HEK293 (cell line): ENCODE results near the gene ETNK2.

Source experiments
- ELK4 ChIP-seq: IDR thresholded peaks from 2 replicates; pipeline ENCODE4 v1.6.1; 2011; ENCODE audit warnings: mild to moderate bottlenecking, low read depth, low read length, borderline replicate concordance
- FEZF1 ChIP-seq: fragments of 450-650 bp; formaldehyde crosslinking; IDR thresholded peaks from 2 replicates; pipeline ENCODE4 v1.5.1; 2016; ENCODE audit warnings: missing biosample characterization, missing genetic modification characterization
- GLIS2 ChIP-seq: fragments of 450-650 bp; formaldehyde crosslinking; IDR thresholded peaks from 2 replicates; pipeline ENCODE4 v1.5.1; 2016; ENCODE audit warnings: missing biosample characterization, missing genetic modification characterization
- SCRT2 ChIP-seq: fragments of 450-650 bp; formaldehyde crosslinking; IDR thresholded peaks from 2 replicates; pipeline ENCODE4 v1.5.1; 2016; ENCODE audit warnings: missing biosample characterization, missing genetic modification characterization
- TSHZ1 ChIP-seq: fragments of 450-650 bp; formaldehyde crosslinking; IDR thresholded peaks from 2 replicates; pipeline ENCODE4 v1.5.1; 2016; ENCODE audit warnings: missing biosample characterization, missing genetic modification characterization, borderline replicate concordance
- ZBTB17 ChIP-seq: fragments of 450-650 bp; formaldehyde crosslinking; IDR thresholded peaks from 2 replicates; pipeline ENCODE4 v1.5.1; 2016; ENCODE audit warnings: missing biosample characterization, missing genetic modification characterization
- ZNF121 ChIP-seq: fragments of 450-650 bp; formaldehyde crosslinking; IDR thresholded peaks from 2 replicates; pipeline ENCODE4 v1.5.1; 2016; ENCODE audit warnings: missing biosample characterization, missing genetic modification characterization
- ZNF133 ChIP-seq: fragments of 450-650 bp; formaldehyde crosslinking; IDR thresholded peaks from 2 replicates; pipeline ENCODE4 v1.5.1; 2016; ENCODE audit warnings: missing biosample characterization, missing genetic modification characterization
- ZNF138 ChIP-seq: fragments of 450-650 bp; formaldehyde crosslinking; IDR thresholded peaks from 2 replicates; pipeline ENCODE4 v1.5.1; 2016; ENCODE audit warnings: missing biosample characterization, missing genetic modification characterization, borderline replicate concordance
- ZNF140 ChIP-seq: fragments of 450-650 bp; formaldehyde crosslinking; IDR thresholded peaks from 2 replicates; pipeline ENCODE4 v1.5.1; 2016; ENCODE audit warnings: missing biosample characterization, missing genetic modification characterization
- ZNF239 ChIP-seq: fragments of 450-650 bp; formaldehyde crosslinking; IDR thresholded peaks from 2 replicates; pipeline ENCODE4 v1.5.1; 2016; ENCODE audit warnings: missing biosample characterization, missing genetic modification characterization
- ZNF248 ChIP-seq: fragments of 450-650 bp; formaldehyde crosslinking; IDR thresholded peaks from 2 replicates; pipeline ENCODE4 v1.5.1; 2017; ENCODE audit warnings: missing biosample characterization, missing genetic modification characterization
- ZNF311 ChIP-seq: fragments of 450-650 bp; formaldehyde crosslinking; IDR thresholded peaks from 2 replicates; pipeline ENCODE4 v1.5.1; 2017; ENCODE audit warnings: missing biosample characterization, missing genetic modification characterization, borderline replicate concordance
- ZNF433 ChIP-seq: fragments of 450-650 bp; formaldehyde crosslinking; IDR thresholded peaks from 2 replicates; pipeline ENCODE4 v1.5.1; 2016; ENCODE audit warnings: missing biosample characterization, missing genetic modification characterization, low read depth
- ZNF510 ChIP-seq: fragments of 450-650 bp; formaldehyde crosslinking; IDR thresholded peaks from 2 replicates; pipeline ENCODE4 v1.5.1; 2018; ENCODE audit warnings: mild to moderate bottlenecking, missing genetic modification characterization, missing biosample characterization; ENCODE audit not compliant: insufficient replicate concordance
- ZNF544 ChIP-seq: fragments of 450-650 bp; formaldehyde crosslinking; IDR thresholded peaks from 2 replicates; pipeline ENCODE4 v1.5.0; 2017; ENCODE audit warnings: missing biosample characterization, missing genetic modification characterization
- ZNF548 ChIP-seq: fragments of 450-650 bp; formaldehyde crosslinking; IDR thresholded peaks from 2 replicates; pipeline ENCODE4 v1.5.1; 2016; ENCODE audit warnings: missing biosample characterization, missing genetic modification characterization
- ZNF555 ChIP-seq: fragments of 450-650 bp; formaldehyde crosslinking; conservative IDR thresholded peaks from 2 replicates; pipeline ENCODE4 v1.5.1; 2017; ENCODE audit warnings: missing biosample characterization, mild to moderate bottlenecking, missing genetic modification characterization, inconsistent platforms
- ZNF621 ChIP-seq: fragments of 450-650 bp; formaldehyde crosslinking; IDR thresholded peaks from 2 replicates; pipeline ENCODE4 v1.5.1; 2017; ENCODE audit warnings: missing biosample characterization, missing genetic modification characterization
- ZNF664 ChIP-seq: fragments of 450-650 bp; formaldehyde crosslinking; IDR thresholded peaks from 2 replicates; pipeline ENCODE4 v1.5.1; 2016; ENCODE audit warnings: missing biosample characterization, missing genetic modification characterization
- ZNF692 ChIP-seq: fragments of 450-650 bp; formaldehyde crosslinking; IDR thresholded peaks from 2 replicates; pipeline ENCODE4 v1.5.1; 2016; ENCODE audit warnings: missing biosample characterization, missing genetic modification characterization
- ZNF785 ChIP-seq: fragments of 450-650 bp; formaldehyde crosslinking; IDR thresholded peaks from 2 replicates; pipeline ENCODE4 v1.5.1; 2016; ENCODE audit warnings: missing biosample characterization, missing genetic modification characterization
- ZNF792 ChIP-seq: fragments of 450-650 bp; formaldehyde crosslinking; IDR thresholded peaks from 2 replicates; pipeline ENCODE4 v1.5.1; 2016; ENCODE audit warnings: missing biosample characterization, missing genetic modification characterization
- ZSCAN23 ChIP-seq: fragments of 450-650 bp; formaldehyde crosslinking; IDR thresholded peaks from 2 replicates; pipeline ENCODE4 v1.5.1; 2016; ENCODE audit warnings: missing biosample characterization, missing genetic modification characterization
- ZSCAN30 ChIP-seq: fragments of 450-650 bp; IDR thresholded peaks from 2 replicates; pipeline ENCODE4 v1.5.1; 2018; ENCODE audit warnings: missing biosample characterization, mild to moderate bottlenecking, missing genetic modification characterization, moderate library complexity
- ZSCAN5A ChIP-seq: fragments of 450-650 bp; formaldehyde crosslinking; IDR thresholded peaks from 2 replicates; pipeline ENCODE4 v1.5.1; 2016; ENCODE audit warnings: missing biosample characterization, missing genetic modification characterization
- TF ChIP-seq, protein P1 (sequence below): fragments of 450-650 bp; formaldehyde crosslinking; IDR thresholded peaks from 2 replicates; pipeline ENCODE4 v1.5.1; 2017; ENCODE audit warnings: missing biosample characterization, missing genetic modification characterization
- TF ChIP-seq, protein P2 (sequence below): fragments of 450-650 bp; formaldehyde crosslinking; conservative IDR thresholded peaks from 2 replicates; pipeline ENCODE4 v1.5.1; 2016; ENCODE audit warnings: low read depth, missing biosample characterization, missing genetic modification characterization

ETNK2 gene

GRCh38 chr1:204084247-204084772, 67.5 kb downstream of the ETNK2 start (continued):
- TF ChIP-seq ZNF692: peak; percentile 52; the same call in 1 of the 2 replicates
- no peak for TF ChIP-seq ZNF621 (tag by site-specific recombination)
- no peak for TF ChIP-seq ELK4
- TF ChIP-seq ZNF433 (tag by site-specific recombination): no peak
- peak; percentile 84 for TF ChIP-seq SCRT2 (tag by site-specific recombination)
- no peak for TF ChIP-seq ZNF664 (tag by site-specific recombination)
- no peak for TF ChIP-seq ZNF248 (tag by site-specific recombination)
- TF ChIP-seq ZBTB17 (tag by site-specific recombination): 0 out of 2 replicates have a peak, but pooled peaks have one; percentile 50
- TF ChIP-seq ZNF510 (tag by site-specific recombination): no peak
- no peak for TF ChIP-seq ZSCAN23 (tag by site-specific recombination)
- 0 out of 2 replicates have a peak, but pooled peaks have one; percentile 10 for TF ChIP-seq ZNF792
- TF ChIP-seq ZNF121 (tag by site-specific recombination): peak; percentile 11; the same call in 1 of the 2 replicates
- TF ChIP-seq ZNF544 (tag by site-specific recombination): no peak
- TF ChIP-seq GLIS2 (tag by site-specific recombination): peak; percentile 31; the same call in 1 of the 2 replicates
- no peak for TF ChIP-seq ZNF555 (tag by site-specific recombination)
- TF ChIP-seq, protein P1, sequence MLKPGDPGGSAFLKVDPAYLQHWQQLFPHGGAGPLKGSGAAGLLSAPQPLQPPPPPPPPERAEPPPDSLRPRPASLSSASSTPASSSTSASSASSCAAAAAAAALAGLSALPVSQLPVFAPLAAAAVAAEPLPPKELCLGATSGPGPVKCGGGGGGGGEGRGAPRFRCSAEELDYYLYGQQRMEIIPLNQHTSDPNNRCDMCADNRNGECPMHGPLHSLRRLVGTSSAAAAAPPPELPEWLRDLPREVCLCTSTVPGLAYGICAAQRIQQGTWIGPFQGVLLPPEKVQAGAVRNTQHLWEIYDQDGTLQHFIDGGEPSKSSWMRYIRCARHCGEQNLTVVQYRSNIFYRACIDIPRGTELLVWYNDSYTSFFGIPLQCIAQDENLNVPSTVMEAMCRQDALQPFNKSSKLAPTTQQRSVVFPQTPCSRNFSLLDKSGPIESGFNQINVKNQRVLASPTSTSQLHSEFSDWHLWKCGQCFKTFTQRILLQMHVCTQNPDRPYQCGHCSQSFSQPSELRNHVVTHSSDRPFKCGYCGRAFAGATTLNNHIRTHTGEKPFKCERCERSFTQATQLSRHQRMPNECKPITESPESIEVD (tag by site-specific recombination): no peak
- TF ChIP-seq ZNF140 (tag by site-specific recombination): no peak
- TF ChIP-seq ZNF133: no peak
- TF ChIP-seq ZNF311 (tag by site-specific recombination): no peak
- TF ChIP-seq ZSCAN5A (tag by site-specific recombination): no peak
- TF ChIP-seq ZNF785 (tag by site-specific recombination): no peak
- TF ChIP-seq ZNF548 (tag by site-specific recombination): no peak
- no peak for TF ChIP-seq FEZF1 (tag by site-specific recombination)
- TF ChIP-seq ZSCAN30 (tag by site-specific recombination): peak; percentile 85; the same call in 1 of the 2 replicates
- TF ChIP-seq, protein P2, sequence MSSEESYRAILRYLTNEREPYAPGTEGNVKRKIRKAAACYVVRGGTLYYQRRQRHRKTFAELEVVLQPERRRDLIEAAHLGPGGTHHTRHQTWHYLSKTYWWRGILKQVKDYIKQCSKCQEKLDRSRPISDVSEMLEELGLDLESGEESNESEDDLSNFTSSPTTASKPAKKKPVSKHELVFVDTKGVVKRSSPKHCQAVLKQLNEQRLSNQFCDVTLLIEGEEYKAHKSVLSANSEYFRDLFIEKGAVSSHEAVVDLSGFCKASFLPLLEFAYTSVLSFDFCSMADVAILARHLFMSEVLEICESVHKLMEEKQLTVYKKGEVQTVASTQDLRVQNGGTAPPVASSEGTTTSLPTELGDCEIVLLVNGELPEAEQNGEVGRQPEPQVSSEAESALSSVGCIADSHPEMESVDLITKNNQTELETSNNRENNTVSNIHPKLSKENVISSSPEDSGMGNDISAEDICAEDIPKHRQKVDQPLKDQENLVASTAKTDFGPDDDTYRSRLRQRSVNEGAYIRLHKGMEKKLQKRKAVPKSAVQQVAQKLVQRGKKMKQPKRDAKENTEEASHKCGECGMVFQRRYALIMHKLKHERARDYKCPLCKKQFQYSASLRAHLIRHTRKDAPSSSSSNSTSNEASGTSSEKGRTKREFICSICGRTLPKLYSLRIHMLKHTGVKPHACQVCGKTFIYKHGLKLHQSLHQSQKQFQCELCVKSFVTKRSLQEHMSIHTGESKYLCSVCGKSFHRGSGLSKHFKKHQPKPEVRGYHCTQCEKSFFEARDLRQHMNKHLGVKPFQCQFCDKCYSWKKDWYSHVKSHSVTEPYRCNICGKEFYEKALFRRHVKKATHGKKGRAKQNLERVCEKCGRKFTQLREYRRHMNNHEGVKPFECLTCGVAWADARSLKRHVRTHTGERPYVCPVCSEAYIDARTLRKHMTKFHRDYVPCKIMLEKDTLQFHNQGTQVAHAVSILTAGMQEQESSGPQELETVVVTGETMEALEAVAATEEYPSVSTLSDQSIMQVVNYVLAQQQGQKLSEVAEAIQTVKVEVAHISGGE: no peak
- TF ChIP-seq ZNF239 (tag by site-specific recombination): no peak
- TF ChIP-seq ZNF138 (tag by site-specific recombination): no peak
- no peak for TF ChIP-seq TSHZ1 (tag by site-specific recombination)
